ENCODE data around the gene JAK2. TPM values are rescaled to one million over a fixed set of nuclear protein-coding genes. Genes with fewer than 3 reads are reported as not detected.

Gene JAK2
- total RNA-seq, result 10 to 100 TPM; 24.3 to 30.5 TPM
- polyA plus RNA-seq, result 1 to 10 TPM; 5.3 to 10.0 TPM
- long read RNA-seq, donor 1, partial matches to known transcripts, result 0 of 1 reads
- long read RNA-seq, donor 1, other reads (novel, unspliced or antisense), result 0 of 1 reads
- long read RNA-seq, donor 2, result 0 reads
- long read RNA-seq, donor 3, result 0 reads
- long read RNA-seq, donor 4, result 0 reads
- long read RNA-seq, donor 5, result 0 reads

- peaks cover 3 to 21% (median 13%) of the 10 kb centered on the region in 5 donors for H3K4me1 ChIP-seq (ENCODE audit: control insufficient read depth in 5 of 5, insufficient read depth in 5 of 5, low read length in 5 of 5)
- DNase-seq, result peak; percentile 96 to 97 (median 96)
- peaks cover 0 to 2% (median 0%) of the 10 kb centered on the region in 3 donors for H3K27me3 ChIP-seq (ENCODE audit: control insufficient read depth in 3 of 3, insufficient read depth in 3 of 3, low read length in 2 of 3)
- peak within 1 kb of the TSS; percentile 89 for H3K4me3 ChIP-seq
- ATAC-seq (ENCODE audit: insufficient read depth, low FRiP score), result peak; percentile 92
- TF ChIP-seq CTCF (IDR thresholded peaks at IDR 0.05; ENCODE audit: control extremely low read depth, extremely low read depth), result peak; percentile 2
- H3K9ac ChIP-seq (ENCODE audit: insufficient read depth in 1 of 2, low read length in 2 of 2), result peak within 1 kb of the TSS; percentile 88 to 94
- peak within 1 kb of the TSS; percentile 93 to 99 for H3K27ac ChIP-seq (ENCODE audit: low read depth in 1 of 2, low read length in 1 of 2)
- 0% methylated on average over 78 to 84 of the region's 84 CpGs for WGBS, 2 donors
- no peaks in the 10 kb centered on the region for H3K36me3 ChIP-seq (ENCODE audit: control insufficient read depth in 4 of 4, insufficient read depth in 4 of 4, low read length in 4 of 4)
- H3K9me3 ChIP-seq (ENCODE audit: control insufficient read depth in 4 of 4, insufficient read depth in 3 of 4, low read length in 3 of 4), result no peaks in the 10 kb centered on the region
These were observed at the start of gene JAK2 for GRCh38 chr9:4984621-4985385. TSS of gene JAK2 (plus strand) at chr9:4985272. CDS start at chr9:5021988, 36,716 bp downstream.

- Histone ChIP-seq H3K27ac (ENCODE audit: low read depth in 1 of 2, low read length in 1 of 2) (no peak overlapping the region), H3K27me3 (ENCODE audit: control insufficient read depth in 3 of 3, insufficient read depth in 3 of 3, low read length in 2 of 3) (no peaks in the 10 kb centered on the region), H3K4me1 (ENCODE audit: control insufficient read depth in 5 of 5, insufficient read depth in 5 of 5, low read length in 5 of 5) (peaks cover 0 to 11% (median 8%) of the 10 kb centered on the region in 5 donors), H3K4me3 (no peak overlapping the region), H3K36me3 (ENCODE audit: control insufficient read depth in 4 of 4, insufficient read depth in 4 of 4, low read length in 4 of 4) (no peaks in the 10 kb centered on the region), H3K9me3 (ENCODE audit: control insufficient read depth in 4 of 4, insufficient read depth in 3 of 4, low read length in 3 of 4) (no peaks in the 10 kb centered on the region), H3K9ac (ENCODE audit: insufficient read depth in 1 of 2, low read length in 2 of 2) (no peak overlapping the region)
- no peak for ATAC-seq (ENCODE audit: insufficient read depth, low FRiP score)
- no peak for DNase-seq
- 50 to 53% methylated on average over 3 of the region's 3 CpGs for WGBS, 2 donors
- TF ChIP-seq CTCF (IDR thresholded peaks at IDR 0.05; ENCODE audit: control extremely low read depth, extremely low read depth), result no peak
These were observed 48.8 kb upstream of the JAK2 start for GRCh38 chr9:4936277-4936676.

- ATAC-seq (ENCODE audit: insufficient read depth, low FRiP score), result no peak
- 98% methylated on average over 1 of the region's 1 CpG for WGBS, 2 donors
- no peak overlapping the region for H3K27ac ChIP-seq (ENCODE audit: low read depth in 1 of 2, low read length in 1 of 2)
These were observed 48.2 kb upstream of the JAK2 start for GRCh38 chr9:4936823-4937222.

More at GRCh38 chr9:4936823-4937222, 48.2 kb upstream of the JAK2 start:
- H3K4me3 ChIP-seq, result no peak overlapping the region
- H3K9me3 ChIP-seq (ENCODE audit: control insufficient read depth in 4 of 4, insufficient read depth in 3 of 4, low read length in 3 of 4), result no peaks in the 10 kb centered on the region
- H3K9ac ChIP-seq (ENCODE audit: insufficient read depth in 1 of 2, low read length in 2 of 2), result no peak overlapping the region
- H3K4me1 ChIP-seq (ENCODE audit: control insufficient read depth in 5 of 5, insufficient read depth in 5 of 5, low read length in 5 of 5), result peaks cover 0 to 11% (median 8%) of the 10 kb centered on the region in 5 donors
- H3K27me3 ChIP-seq (ENCODE audit: control insufficient read depth in 3 of 3, insufficient read depth in 3 of 3, low read length in 2 of 3), result no peaks in the 10 kb centered on the region
- no peak for DNase-seq
- H3K36me3 ChIP-seq (ENCODE audit: control insufficient read depth in 4 of 4, insufficient read depth in 4 of 4, low read length in 4 of 4), result no peaks in the 10 kb centered on the region
- TF ChIP-seq CTCF (IDR thresholded peaks at IDR 0.05; ENCODE audit: control extremely low read depth, extremely low read depth), result no peak

All from lung (tissue), 16 donors.